Fibroblast of pulmonary artery (primary cell): ENCODE results near the gene FAM131C.
A peak's percentile ranks its signal among the peaks of the same experiment; 100 is the strongest.

ENCODE experiments used
- DNase-seq: peaks from one replicate; pipeline ENCODE4 v3.0.0-alpha.2; 2010; ENCODE audit warnings: low read depth
- H3K4me3 ChIP-seq: replicated peaks from 2 replicates; pipeline ENCODE4 v1.5.1; 2011; ENCODE audit warnings: low read depth, mild to moderate bottlenecking, control low read depth, low read length, moderate library complexity
- CTCF ChIP-seq: IDR thresholded peaks from 2 replicates; pipeline ENCODE4 v1.5.1; 2011; ENCODE audit warnings: mild to moderate bottlenecking, control low read depth, low read length, inconsistent platforms; ENCODE audit errors: missing control alignments

Gene FAM131C

GRCh38 chr1:16085522-16085921 is 12.1 kb upstream of the FAM131C start:
- H3K4me3 ChIP-seq, result no peak overlapping the region
- no peak for DNase-seq
- TF ChIP-seq CTCF, result no peak

DNA sequence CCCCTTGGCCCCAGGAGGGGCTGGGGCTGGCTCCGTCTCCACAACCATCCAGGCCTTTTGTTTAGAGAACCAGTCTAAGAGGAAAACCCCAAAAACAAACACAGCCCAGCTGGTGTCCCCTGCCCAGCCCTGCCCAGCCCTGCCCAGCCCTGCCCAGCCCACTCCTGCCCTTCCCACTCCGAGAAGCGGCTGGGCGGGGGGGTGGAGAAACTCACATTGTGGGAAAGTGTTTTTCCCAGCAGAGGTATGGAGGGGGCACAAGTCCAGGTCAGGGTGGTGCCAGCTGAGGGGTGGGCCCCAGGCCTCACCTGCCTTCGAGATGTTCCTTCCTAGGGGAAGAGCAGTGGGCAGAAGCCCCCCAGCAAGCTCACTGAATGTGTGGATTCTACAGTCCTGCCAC is 10.0 kb upstream of the FAM131C start:
- no peak for TF ChIP-seq CTCF
- no peak for DNase-seq

DNA sequence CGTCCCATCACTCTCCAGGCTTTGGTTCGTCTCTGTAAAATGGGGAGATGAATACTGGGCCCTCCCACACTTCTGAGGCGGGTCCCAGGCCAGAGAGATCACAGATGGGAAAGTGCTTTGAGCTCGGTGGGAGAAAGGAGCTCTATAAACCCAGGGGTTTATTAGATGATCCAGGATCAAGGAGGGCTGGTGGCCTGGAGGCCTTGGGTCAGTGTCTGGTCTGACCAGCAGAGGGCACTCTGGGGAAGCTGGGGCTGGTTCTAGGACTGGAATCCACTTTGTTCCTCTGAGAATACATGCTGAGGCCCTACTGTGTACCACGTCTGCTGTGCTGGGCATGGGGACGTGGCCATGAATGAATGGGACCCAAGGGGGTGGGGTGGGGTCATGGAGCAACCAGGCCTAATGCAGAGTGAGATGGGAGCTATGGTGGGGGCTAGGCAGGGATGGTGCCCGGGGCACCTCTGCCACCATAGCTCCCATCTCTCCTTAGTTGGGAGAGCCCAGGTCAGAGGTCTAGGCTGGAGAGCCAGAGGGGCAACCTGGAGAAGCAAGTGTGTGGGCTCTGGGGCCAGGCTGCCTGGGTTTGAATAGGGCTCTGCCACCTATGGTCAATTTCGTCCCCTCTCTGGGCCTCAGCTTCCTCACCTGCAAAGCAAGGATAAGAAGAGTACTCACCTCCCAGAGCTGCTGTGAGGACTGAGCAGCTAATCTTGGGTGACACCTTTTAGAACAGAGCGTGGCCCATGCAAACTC is 9.0 kb upstream of the FAM131C start:
- H3K4me3 ChIP-seq, result no peak overlapping the region
- peak; percentile 72 for DNase-seq
- TF ChIP-seq CTCF, result peak; percentile 98

More for the DNA sequence above, 10.0 kb upstream of the FAM131C start:
- H3K4me3 ChIP-seq, result no peak overlapping the region

DNA sequence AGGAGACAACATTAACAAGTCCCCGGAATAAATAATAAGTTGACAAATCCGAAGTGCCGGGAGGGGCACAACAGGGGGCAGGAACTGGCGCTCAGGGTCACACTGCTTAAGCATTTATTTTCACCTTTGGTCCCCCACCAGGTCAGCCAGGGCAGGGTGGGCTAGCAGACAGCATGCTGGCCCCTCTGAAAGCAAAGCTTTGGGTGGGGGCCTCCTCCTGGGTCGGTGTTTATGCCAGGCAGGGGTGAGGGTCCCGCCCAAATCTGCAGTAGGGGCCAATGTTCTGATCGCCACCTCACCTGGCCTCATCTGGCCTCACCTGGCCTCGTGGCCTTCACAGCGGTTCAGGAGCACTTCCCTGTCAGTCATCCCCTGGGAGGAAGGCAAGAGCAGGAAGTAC is 8.2 kb upstream of the FAM131C start:
- H3K4me3 ChIP-seq, result no peak overlapping the region
- DNase-seq, result no peak
- no peak for TF ChIP-seq CTCF

GRCh38 chr1:16080422-16081150 is 7.1 kb upstream of the FAM131C start:
- DNase-seq, result no peak
- TF ChIP-seq CTCF, result no peak
- H3K4me3 ChIP-seq, result no peak overlapping the region

DNA sequence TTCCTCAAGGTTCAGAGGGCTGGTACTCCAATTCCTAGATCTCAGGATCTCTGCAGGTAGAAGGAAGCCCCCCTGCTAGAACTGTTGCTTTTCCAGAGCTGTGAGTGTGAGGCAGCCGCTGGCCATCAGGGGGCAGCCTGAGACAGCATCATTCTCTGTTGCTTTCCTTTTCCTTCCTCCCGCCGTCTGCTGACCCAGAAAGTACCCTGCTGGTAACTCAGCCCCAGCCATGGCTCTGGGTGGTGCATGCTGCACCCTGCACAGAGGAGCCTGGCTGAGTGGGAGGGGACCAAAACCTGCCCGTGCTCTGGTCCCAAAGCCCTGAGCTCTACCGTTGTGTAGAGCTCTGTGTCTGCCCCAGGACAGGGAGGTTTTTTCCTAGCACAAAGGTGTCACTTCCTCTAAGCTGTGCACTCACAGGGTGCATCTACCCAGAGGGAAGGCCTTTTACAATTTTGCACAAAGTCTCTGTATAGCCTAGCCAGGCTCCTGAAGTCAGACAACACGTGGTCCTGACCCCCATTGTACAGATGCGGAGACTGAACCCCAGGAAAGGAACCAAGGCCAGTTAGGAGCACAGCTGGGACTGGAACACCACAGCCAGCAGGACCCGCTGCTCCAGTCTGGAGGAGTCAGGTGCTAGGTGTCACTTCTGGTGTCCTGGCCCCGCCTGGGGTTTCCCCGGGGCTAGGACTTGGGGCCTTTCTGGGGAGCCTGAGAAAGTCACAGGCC is 5.6 kb upstream of the FAM131C start:
- DNase-seq, result peak; percentile 77
- TF ChIP-seq CTCF, result peak; percentile 91
- no peak overlapping the region for H3K4me3 ChIP-seq
